ENCODE data around the gene SLC17A7.
"Not testable (repeated sequence)": the region's sequence is repeated elsewhere in the genome, so short reads cannot be mapped to it uniquely, and the experiment has no call there.

The SLC17A7 gene

DNA sequence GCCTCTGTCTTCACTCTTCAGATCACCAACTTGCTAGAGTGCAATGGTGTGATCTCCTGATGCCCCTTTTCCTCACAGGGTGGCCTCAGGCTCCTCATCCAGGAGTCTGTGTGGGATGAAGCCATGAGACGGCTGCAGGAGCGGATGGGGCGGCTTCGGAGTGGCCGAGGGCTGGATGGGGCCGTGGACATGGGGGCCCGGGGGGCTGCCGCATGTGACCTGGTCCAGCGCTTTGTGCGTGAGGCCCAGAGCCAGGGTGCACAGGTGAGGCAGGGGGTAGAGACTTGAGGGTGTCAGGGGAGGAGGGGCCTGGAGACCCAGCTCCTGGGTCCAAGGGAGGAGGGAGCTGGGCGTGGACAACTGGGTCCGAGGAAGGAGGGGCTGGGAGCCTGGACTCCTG is 21.2 kb upstream of the SLC17A7 start:
- DNase-seq (ENCODE audit: low spot score): peak; percentile 12

DNA sequence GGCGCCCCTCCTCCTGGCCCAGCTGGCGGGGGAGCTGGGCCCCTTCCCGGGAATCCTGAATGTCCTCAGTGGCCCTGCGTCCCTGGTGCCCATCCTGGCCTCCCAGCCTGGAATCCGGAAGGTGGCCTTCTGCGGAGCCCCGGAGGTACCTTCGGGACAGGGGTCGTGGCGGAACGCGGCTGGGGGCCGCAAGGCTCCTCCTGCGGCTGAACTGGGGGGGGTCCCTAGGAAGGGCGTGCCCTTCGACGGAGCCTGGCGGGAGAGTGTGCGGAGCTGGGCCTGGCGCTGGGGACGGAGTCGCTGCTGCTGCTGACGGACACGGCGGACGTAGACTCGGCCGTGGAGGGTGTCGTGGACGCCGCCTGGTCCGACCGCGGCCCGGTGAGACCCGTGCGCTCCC is 20.3 kb upstream of the SLC17A7 start:
- TF ChIP-seq, protein P1, sequence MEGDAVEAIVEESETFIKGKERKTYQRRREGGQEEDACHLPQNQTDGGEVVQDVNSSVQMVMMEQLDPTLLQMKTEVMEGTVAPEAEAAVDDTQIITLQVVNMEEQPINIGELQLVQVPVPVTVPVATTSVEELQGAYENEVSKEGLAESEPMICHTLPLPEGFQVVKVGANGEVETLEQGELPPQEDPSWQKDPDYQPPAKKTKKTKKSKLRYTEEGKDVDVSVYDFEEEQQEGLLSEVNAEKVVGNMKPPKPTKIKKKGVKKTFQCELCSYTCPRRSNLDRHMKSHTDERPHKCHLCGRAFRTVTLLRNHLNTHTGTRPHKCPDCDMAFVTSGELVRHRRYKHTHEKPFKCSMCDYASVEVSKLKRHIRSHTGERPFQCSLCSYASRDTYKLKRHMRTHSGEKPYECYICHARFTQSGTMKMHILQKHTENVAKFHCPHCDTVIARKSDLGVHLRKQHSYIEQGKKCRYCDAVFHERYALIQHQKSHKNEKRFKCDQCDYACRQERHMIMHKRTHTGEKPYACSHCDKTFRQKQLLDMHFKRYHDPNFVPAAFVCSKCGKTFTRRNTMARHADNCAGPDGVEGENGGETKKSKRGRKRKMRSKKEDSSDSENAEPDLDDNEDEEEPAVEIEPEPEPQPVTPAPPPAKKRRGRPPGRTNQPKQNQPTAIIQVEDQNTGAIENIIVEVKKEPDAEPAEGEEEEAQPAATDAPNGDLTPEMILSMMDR (IDR thresholded peaks at IDR 0.05; ENCODE audit: extremely low read depth, insufficient read depth, missing control alignments): no peak
- in situ Hi-C loops (cut with MboI; ENCODE audit: low pct_unique_long_range_greater_than_20kb, low sequenced_read_pairs, unreplicated experiment): no loop called here
- DNase-seq (ENCODE audit: low spot score): no peak

More for the DNA sequence above, 21.2 kb upstream of the SLC17A7 start:
- TF ChIP-seq, protein P1 (IDR thresholded peaks at IDR 0.05; ENCODE audit: extremely low read depth, insufficient read depth, missing control alignments): no peak
- in situ Hi-C loops (cut with MboI; ENCODE audit: low pct_unique_long_range_greater_than_20kb, low sequenced_read_pairs, unreplicated experiment): no loop called here

DNA sequence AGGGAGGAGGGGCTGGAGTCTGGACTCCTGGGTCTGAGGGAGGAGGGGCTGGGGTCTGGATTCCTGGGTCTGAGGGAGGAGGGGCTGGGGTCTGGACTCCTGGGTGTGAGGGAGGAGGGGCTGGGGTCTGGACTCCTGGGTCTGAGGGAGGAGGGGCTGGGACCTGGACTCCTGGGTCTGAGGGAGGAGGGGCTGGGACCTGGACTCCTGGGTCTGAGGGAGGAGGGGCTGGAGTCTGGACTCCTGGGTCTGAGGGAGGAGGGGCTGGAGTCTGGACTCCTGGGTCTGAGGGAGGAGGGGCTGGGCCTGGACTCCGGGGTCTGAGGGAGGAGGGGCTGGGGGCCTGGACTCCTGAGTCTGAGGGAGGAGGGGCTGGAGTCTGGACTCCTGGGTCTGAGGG is 19.8 kb upstream of the SLC17A7 start:
- in situ Hi-C loops (cut with MboI; ENCODE audit: low pct_unique_long_range_greater_than_20kb, low sequenced_read_pairs, unreplicated experiment); DNase-seq (ENCODE audit: low spot score): not testable (repeated sequence)

DNA sequence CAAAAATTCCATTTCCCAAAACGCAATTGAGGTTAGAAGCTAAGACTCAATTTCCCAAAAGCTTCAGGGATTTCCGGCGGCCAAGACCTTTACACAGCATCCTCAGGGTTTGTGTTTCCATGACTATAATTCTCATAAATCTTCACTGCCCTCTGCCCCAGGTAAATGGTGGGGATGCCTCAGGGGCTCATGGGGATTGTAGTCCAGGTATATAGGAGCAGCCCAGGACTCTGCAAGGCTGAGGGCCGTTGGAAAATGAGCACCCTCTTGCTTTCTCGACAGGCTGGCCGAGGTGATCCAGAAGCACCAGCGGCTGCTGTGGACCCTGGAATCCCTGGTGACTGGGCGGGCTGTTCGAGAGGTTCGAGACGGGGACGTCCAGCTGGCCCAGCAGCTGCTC is 18.1 kb upstream of the SLC17A7 start:
- no peak for DNase-seq (ENCODE audit: low spot score)
- in situ Hi-C loops (cut with MboI; ENCODE audit: low pct_unique_long_range_greater_than_20kb, low sequenced_read_pairs, unreplicated experiment): no loop called here
- TF ChIP-seq, protein P1 (IDR thresholded peaks at IDR 0.05; ENCODE audit: extremely low read depth, insufficient read depth, missing control alignments): no peak

DNA sequence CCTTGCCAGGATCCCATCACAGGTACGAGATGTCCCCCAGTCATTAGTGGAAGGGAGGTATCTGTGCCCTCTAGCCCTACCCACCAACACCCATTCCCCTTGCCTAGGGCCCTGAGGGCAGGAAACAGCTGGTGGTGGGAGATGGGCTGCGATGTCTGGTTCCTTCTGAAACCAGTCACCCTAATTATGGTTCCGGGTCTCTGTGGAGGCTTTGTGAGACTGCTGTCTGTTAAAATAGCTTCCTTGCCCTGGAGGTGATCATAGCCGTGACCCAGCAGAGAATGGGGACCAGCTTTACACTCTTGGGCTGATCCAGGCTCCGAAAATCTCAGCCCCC is 17.2 kb upstream of the SLC17A7 start:
- TF ChIP-seq, protein P1 (IDR thresholded peaks at IDR 0.05; ENCODE audit: extremely low read depth, insufficient read depth, missing control alignments): no peak
- in situ Hi-C loops (cut with MboI; ENCODE audit: low pct_unique_long_range_greater_than_20kb, low sequenced_read_pairs, unreplicated experiment): no loop called here
- DNase-seq (ENCODE audit: low spot score): peak; percentile 13

DNA sequence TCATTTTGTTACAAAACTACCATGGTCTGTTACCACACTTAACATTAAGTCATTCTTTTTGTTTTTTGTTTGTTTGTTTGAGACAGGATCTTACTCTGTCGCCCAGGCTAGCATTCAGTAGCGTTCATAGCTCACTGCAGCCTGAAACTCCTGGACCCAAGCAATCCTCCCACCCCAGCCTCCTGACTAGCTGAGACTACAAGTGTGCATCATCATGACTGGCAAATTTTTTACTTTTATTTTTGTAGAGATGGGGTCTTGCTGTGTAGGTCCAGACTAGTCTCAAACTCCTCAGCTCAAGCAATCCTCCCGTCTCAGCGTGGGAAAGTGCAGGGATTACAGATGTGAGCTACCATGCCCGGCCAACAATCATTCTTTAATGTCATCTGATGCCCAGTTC is 15.0 kb upstream of the SLC17A7 start:
- in situ Hi-C loops (cut with MboI; ENCODE audit: low pct_unique_long_range_greater_than_20kb, low sequenced_read_pairs, unreplicated experiment): no loop called here
- DNase-seq (ENCODE audit: low spot score): no peak
- TF ChIP-seq, protein P1 (IDR thresholded peaks at IDR 0.05; ENCODE audit: extremely low read depth, insufficient read depth, missing control alignments): no peak

DNA sequence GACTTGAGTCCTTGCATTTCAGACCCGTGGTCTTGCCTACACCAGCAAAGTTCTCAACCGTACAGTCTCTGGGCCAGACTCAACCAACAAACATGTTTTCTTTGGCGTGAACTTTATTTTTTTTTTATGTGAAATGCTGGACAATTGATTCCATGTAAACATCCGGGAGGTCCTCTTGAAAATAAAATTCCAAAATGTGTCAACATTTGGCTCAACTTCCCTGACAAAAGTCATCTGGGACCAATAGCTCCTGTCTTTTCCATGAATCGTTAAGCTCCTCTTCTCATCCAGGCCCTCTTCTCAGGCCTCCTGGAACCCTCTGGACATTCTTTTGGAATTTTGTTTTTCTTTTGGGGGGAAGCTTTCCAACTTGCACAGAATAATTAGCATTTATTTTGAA is 14.4 kb upstream of the SLC17A7 start:
- DNase-seq (ENCODE audit: low spot score): no peak
- TF ChIP-seq, protein P1 (IDR thresholded peaks at IDR 0.05; ENCODE audit: extremely low read depth, insufficient read depth, missing control alignments): no peak
- in situ Hi-C loops (cut with MboI; ENCODE audit: low pct_unique_long_range_greater_than_20kb, low sequenced_read_pairs, unreplicated experiment): no loop called here
